Tibial nerve (tissue), 4 donors: Measurements from ENCODE around the gene EBI3.

Source experiments
- EP300 ChIP-seq, 2 donors: sonication (generic); formaldehyde crosslinking; IDR thresholded peaks; one replicate each; pipeline ENCODE4 v1.6.1; 2017; ENCODE audit warnings: antibody characterized with exemption in 2 of 2, mild to moderate bottlenecking in 1 of 2
- TF ChIP-seq, protein P1 (sequence below), 5 experiments: fragments of 200-600 bp in 3 of 5; fragments of 450-650 bp in 2 of 5; sonication (generic) in 3 of 5; IDR thresholded peaks; one replicate each; pipeline ENCODE4 v1.5.1; 2016 to 2019; ENCODE audit warnings: antibody characterized with exemption in 5 of 5, mild to moderate bottlenecking in 3 of 5, moderate library complexity in 2 of 5

- no peak for TF ChIP-seq EP300 (IDR thresholded peaks at IDR 0.05)
- TF ChIP-seq, protein P1, sequence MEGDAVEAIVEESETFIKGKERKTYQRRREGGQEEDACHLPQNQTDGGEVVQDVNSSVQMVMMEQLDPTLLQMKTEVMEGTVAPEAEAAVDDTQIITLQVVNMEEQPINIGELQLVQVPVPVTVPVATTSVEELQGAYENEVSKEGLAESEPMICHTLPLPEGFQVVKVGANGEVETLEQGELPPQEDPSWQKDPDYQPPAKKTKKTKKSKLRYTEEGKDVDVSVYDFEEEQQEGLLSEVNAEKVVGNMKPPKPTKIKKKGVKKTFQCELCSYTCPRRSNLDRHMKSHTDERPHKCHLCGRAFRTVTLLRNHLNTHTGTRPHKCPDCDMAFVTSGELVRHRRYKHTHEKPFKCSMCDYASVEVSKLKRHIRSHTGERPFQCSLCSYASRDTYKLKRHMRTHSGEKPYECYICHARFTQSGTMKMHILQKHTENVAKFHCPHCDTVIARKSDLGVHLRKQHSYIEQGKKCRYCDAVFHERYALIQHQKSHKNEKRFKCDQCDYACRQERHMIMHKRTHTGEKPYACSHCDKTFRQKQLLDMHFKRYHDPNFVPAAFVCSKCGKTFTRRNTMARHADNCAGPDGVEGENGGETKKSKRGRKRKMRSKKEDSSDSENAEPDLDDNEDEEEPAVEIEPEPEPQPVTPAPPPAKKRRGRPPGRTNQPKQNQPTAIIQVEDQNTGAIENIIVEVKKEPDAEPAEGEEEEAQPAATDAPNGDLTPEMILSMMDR (IDR thresholded peaks at IDR 0.05) = no peak
These were observed 41.8 kb upstream of the EBI3 start for GRCh38 chr19:4187313-4188122.
